ENCODE measurements around the gene ZGLP1.
"Not testable (repeated sequence)": the region's sequence is repeated elsewhere in the genome, so short reads cannot be mapped to it uniquely, and the experiment has no call there.

ZGLP1 gene

GRCh38 chr19:10309423-10309822, at the start of gene ZGLP1:
Gene ZGLP1 (minus strand): TSS chr19:10309815.
- no peak for DNase-seq (ENCODE audit: low spot score)

GRCh38 chr19:10356431-10356830, 46.8 kb upstream of the ZGLP1 start:
- no peak for DNase-seq (ENCODE audit: low spot score)

GRCh38 chr19:10353793-10354391, 44.3 kb upstream of the ZGLP1 start:
- DNase-seq (ENCODE audit: low spot score) = no peak

- DNase-seq (ENCODE audit: low spot score) = no peak
Measured at GRCh38 chr19:10352764-10353671, 43.4 kb upstream of the ZGLP1 start.

- DNase-seq (ENCODE audit: low spot score) = no peak
Measured at GRCh38 chr19:10346509-10346908, 36.9 kb upstream of the ZGLP1 start.

- DNase-seq (ENCODE audit: low spot score) = no peak
Measured at GRCh38 chr19:10344780-10345179, 35.2 kb upstream of the ZGLP1 start.

GRCh38 chr19:10343495-10343894, 33.9 kb upstream of the ZGLP1 start:
- no peak for DNase-seq (ENCODE audit: low spot score)

- DNase-seq (ENCODE audit: low spot score) = no peak
Measured at GRCh38 chr19:10339977-10340376, 30.4 kb upstream of the ZGLP1 start.

GRCh38 chr19:10339380-10339960, 29.9 kb upstream of the ZGLP1 start, which contains the start of gene ICAM3:
Gene ICAM3 (minus strand): TSS chr19:10339624. CDS start chr19:10339614, 10 bp downstream.
- peak; percentile 79 for DNase-seq (ENCODE audit: low spot score)

- DNase-seq (ENCODE audit: low spot score) = no peak
Measured at GRCh38 chr19:10338940-10339339, 29.3 kb upstream of the ZGLP1 start.

GRCh38 chr19:10336725-10337124, 27.1 kb upstream of the ZGLP1 start:
- not testable (repeated sequence) for DNase-seq (ENCODE audit: low spot score)

- no peak for DNase-seq (ENCODE audit: low spot score)
Measured at GRCh38 chr19:10335352-10335985, 25.9 kb upstream of the ZGLP1 start.

- DNase-seq (ENCODE audit: low spot score) = peak; percentile 33
Measured at GRCh38 chr19:10334588-10335351, 25.2 kb upstream of the ZGLP1 start.

GRCh38 chr19:10333758-10334587, 24.4 kb upstream of the ZGLP1 start:
- no peak for DNase-seq (ENCODE audit: low spot score)

GRCh38 chr19:10332965-10333757, 23.5 kb upstream of the ZGLP1 start, which contains the start of gene RAVER1:
Gene RAVER1 (minus strand): TSS chr19:10333529. CDS start chr19:10333507, 22 bp downstream.
- DNase-seq (ENCODE audit: low spot score) = peak; percentile 99

- DNase-seq (ENCODE audit: low spot score) = no peak
Measured at GRCh38 chr19:10332158-10332964, 22.7 kb upstream of the ZGLP1 start.

- no peak for DNase-seq (ENCODE audit: low spot score)
Measured at GRCh38 chr19:10329555-10329954, 19.9 kb upstream of the ZGLP1 start.

- no peak for DNase-seq (ENCODE audit: low spot score)
Measured at GRCh38 chr19:10328558-10329429, 19.2 kb upstream of the ZGLP1 start.
